ENCODE data around the gene MUTYH. TPM values are rescaled to one million over a fixed set of nuclear protein-coding genes. Genes with fewer than 3 reads are reported as not detected.

The MUTYH gene
- total RNA-seq, 2 experiments from 2014 or later, result 57.9 to 67.4 TPM

GRCh38 chr1:45326627-45327623 is 13.3 kb downstream of the MUTYH start, which contains the start of gene HPDL:
Gene HPDL, plus strand, starts transcription at chr1:45326895. Its CDS starts 254 bp downstream, at chr1:45327149.
- H3K27me3 Mint-ChIP-seq, result no peaks in the 10 kb centered on the region
- no peak within 1 kb of the TSS for H3K27ac Mint-ChIP-seq
- H3K9me3 Mint-ChIP-seq, result no peaks in the 10 kb centered on the region
- peaks cover 7% of the 10 kb centered on the region for H3K4me1 Mint-ChIP-seq (ENCODE audit: low read depth)
- ATAC-seq (ENCODE audit: poor library complexity), result peak; percentile 87
- peaks cover 14% of the 10 kb centered on the region for H3K36me3 ChIP-seq (ENCODE audit: insufficient read depth, low read length)
- peaks cover 21% of the 10 kb centered on the region for H3K4me1 ChIP-seq (ENCODE audit: insufficient read depth, low read length)
- TF ChIP-seq CTCF (IDR thresholded peaks at IDR 0.05), result no peak
- no peak within 1 kb of the TSS for H3K27ac ChIP-seq (ENCODE audit: low read depth in 1 of 2, low read length in 2 of 2)
- peak within 1 kb of the TSS; percentile 70 for H3K4me3 ChIP-seq (ENCODE audit: low read length)
- peak; percentile 18 to 78 (median 46) for DNase-seq
- intact Hi-C loops (cut with DNase I, micrococcal nuclease), result no loop called here
- H3K36me3 Mint-ChIP-seq (ENCODE audit: low read depth), result peaks cover 21% of the 10 kb centered on the region
- H3K27me3 ChIP-seq (ENCODE audit: control insufficient read depth in 1 of 2, insufficient read depth in 2 of 2, low read length in 2 of 2), result peaks cover 0 to 2% of the 10 kb centered on the region in 2 experiments
- POLR2A ChIA-PET, result interaction anchor here (0.9 to 4.9 kb wide), 4 partner anchors 13 to 359 kb away, joined by 3 to 50 read pairs (median 6); partner anchors contain the start of genes HECTD3, MUTYH, TOE1 and UROD
- CTCF ChIA-PET, result interaction anchor here (0.6 to 1.4 kb wide), 3 partner anchors 13 to 92 kb away, joined by 3 to 4 read pairs (median 4); partner anchors contain the start of genes MUTYH and TOE1
- H3K9me3 ChIP-seq (ENCODE audit: control insufficient read depth in 1 of 2, insufficient read depth in 1 of 2, low read length in 2 of 2), result no peaks in the 10 kb centered on the region
- peak within 1 kb of the TSS; percentile 85 for H3K4me3 Mint-ChIP-seq

- no peak for TF ChIP-seq CTCF (IDR thresholded peaks at IDR 0.05)
- no peak overlapping the region for H3K27ac ChIP-seq (ENCODE audit: low read depth in 1 of 2, low read length in 2 of 2)
- H3K36me3 ChIP-seq (ENCODE audit: insufficient read depth, low read length), result peaks cover 5% of the 10 kb centered on the region
- ATAC-seq (ENCODE audit: poor library complexity) (no peak), DNase-seq (peak in 1 of 14 experiments; percentile 12)
- H3K4me3 ChIP-seq (ENCODE audit: low read length), result peak overlapping the region; percentile 70
- CTCF ChIA-PET, result interaction anchor here (1.0 kb wide), 1 partner anchor 14 kb away, joined by 3 read pairs; the partner anchor contains the start of genes MUTYH and TOE1
- no peak overlapping the region for H3K27ac Mint-ChIP-seq
- H3K27me3 Mint-ChIP-seq, result no peaks in the 10 kb centered on the region
- intact Hi-C loops (cut with DNase I, micrococcal nuclease), result no loop called here
- no peaks in the 10 kb centered on the region for H3K9me3 ChIP-seq (ENCODE audit: control insufficient read depth in 1 of 2, insufficient read depth in 1 of 2, low read length in 2 of 2)
- peaks cover 0 to 2% of the 10 kb centered on the region in 2 experiments for H3K27me3 ChIP-seq (ENCODE audit: control insufficient read depth in 1 of 2, insufficient read depth in 2 of 2, low read length in 2 of 2)
- POLR2A ChIA-PET, result interaction anchor here (1.2 to 4.9 kb wide), 3 partner anchors 14 to 314 kb away, joined by 5 to 50 read pairs (median 7); partner anchors contain the start of genes HECTD3, MUTYH, TOE1 and UROD
- H3K4me1 ChIP-seq (ENCODE audit: insufficient read depth, low read length), result peaks cover 21% of the 10 kb centered on the region
- H3K9me3 Mint-ChIP-seq, result no peaks in the 10 kb centered on the region
- peaks cover 18% of the 10 kb centered on the region for H3K36me3 Mint-ChIP-seq (ENCODE audit: low read depth)
- H3K4me1 Mint-ChIP-seq (ENCODE audit: low read depth), result peaks cover 7% of the 10 kb centered on the region
- H3K4me3 Mint-ChIP-seq, result peak overlapping the region; percentile 85
Measured at GRCh38 chr1:45325851-45326506, 14.3 kb downstream of the MUTYH start.

GRCh38 chr1:45322486-45323040 is 17.7 kb downstream of the MUTYH start:
- Mint-ChIP-seq H3K27me3 (no peaks in the 10 kb centered on the region), H3K36me3 (ENCODE audit: low read depth) (no peaks in the 10 kb centered on the region), H3K4me1 (ENCODE audit: low read depth) (no peaks in the 10 kb centered on the region), H3K9me3 (no peaks in the 10 kb centered on the region), H3K4me3 (no peak overlapping the region), H3K27ac (no peak overlapping the region)
- DNase-seq, result no peak
- peaks cover 15% of the 10 kb centered on the region for H3K4me1 ChIP-seq (ENCODE audit: insufficient read depth, low read length)
- intact Hi-C loops (cut with DNase I, micrococcal nuclease), result no loop called here
- no peak overlapping the region for H3K4me3 ChIP-seq (ENCODE audit: low read length)
- H3K27me3 ChIP-seq (ENCODE audit: control insufficient read depth in 1 of 2, insufficient read depth in 2 of 2, low read length in 2 of 2), result peaks cover 0 to 2% of the 10 kb centered on the region in 2 experiments
- ChIA-PET CTCF (no interaction called here), POLR2A (no interaction called here)
- ATAC-seq (ENCODE audit: poor library complexity), result no peak
- TF ChIP-seq CTCF (IDR thresholded peaks at IDR 0.05), result no peak
- no peaks in the 10 kb centered on the region for H3K36me3 ChIP-seq (ENCODE audit: insufficient read depth, low read length)
- H3K9me3 ChIP-seq (ENCODE audit: control insufficient read depth in 1 of 2, insufficient read depth in 1 of 2, low read length in 2 of 2), result no peaks in the 10 kb centered on the region
- H3K27ac ChIP-seq (ENCODE audit: low read depth in 1 of 2, low read length in 2 of 2), result no peak overlapping the region
